ENCODE measurements around the gene MAP3K8.
"Not testable (repeated sequence)": the region's sequence is repeated elsewhere in the genome, so short reads cannot be mapped to it uniquely, and the experiment has no call there.

Gene MAP3K8

GRCh38 chr10:30447125-30447799 lies 13.3 kb downstream of the MAP3K8 start:
- no peak for DNase-seq (ENCODE audit: low spot score)

DNA sequence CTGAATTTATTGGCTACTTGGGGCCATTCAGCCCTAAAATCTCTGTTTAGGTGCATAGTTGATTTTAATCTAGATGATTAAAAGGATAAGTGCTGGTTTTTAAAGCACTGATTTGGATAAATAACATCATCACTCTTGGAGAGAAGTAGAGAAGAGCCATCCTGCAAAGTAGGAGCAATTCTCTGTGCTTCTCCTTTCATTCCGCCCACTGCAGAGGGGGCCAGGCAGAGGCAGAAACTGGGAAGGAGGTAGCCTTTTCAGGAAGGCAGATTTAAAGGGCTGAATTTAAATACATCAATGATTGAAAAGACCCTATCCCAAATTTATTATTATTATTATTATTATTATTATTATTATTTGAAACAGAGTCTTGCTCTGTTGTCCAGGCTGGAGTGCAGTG lies 14.1 kb downstream of the MAP3K8 start:
- DNase-seq (ENCODE audit: low spot score), result no peak

DNA sequence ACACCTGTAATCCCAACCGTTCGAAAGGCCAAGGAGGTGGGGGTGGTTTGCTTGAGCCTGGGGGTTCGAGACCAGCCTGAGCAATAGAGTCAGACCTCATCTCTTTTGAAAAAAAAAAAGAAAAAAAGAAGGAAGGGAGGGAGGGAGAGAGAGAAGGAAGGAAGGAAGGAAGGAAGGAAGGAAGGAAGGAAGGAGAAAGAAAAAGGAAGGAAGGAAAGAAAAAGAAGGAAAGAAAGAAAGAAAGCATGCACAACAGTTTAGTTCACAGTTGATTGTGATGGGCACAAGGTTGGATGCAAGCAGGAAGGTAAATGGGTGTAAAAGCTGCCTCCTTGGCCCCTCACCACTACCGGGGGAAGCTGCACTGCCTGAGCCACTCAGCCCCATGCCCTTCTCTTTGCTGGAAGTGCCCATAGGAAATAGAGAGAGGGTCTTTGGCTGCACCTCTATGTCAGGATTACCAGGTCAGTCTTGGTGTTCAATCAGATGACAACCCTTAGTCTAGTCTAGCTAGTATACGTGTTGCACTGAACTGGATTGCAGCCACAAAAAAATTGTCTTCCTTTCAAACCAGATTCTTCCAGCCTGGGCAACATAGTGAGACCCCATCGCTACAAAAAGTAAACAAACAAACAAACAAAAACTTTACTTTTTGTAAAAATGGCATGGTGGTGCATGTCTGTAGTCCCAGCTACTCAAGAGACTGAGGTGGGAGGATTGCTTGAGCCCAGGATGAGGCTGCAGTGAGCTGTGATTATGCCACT lies 20.0 kb downstream of the MAP3K8 start:
- DNase-seq (ENCODE audit: low spot score), result no peak

DNA sequence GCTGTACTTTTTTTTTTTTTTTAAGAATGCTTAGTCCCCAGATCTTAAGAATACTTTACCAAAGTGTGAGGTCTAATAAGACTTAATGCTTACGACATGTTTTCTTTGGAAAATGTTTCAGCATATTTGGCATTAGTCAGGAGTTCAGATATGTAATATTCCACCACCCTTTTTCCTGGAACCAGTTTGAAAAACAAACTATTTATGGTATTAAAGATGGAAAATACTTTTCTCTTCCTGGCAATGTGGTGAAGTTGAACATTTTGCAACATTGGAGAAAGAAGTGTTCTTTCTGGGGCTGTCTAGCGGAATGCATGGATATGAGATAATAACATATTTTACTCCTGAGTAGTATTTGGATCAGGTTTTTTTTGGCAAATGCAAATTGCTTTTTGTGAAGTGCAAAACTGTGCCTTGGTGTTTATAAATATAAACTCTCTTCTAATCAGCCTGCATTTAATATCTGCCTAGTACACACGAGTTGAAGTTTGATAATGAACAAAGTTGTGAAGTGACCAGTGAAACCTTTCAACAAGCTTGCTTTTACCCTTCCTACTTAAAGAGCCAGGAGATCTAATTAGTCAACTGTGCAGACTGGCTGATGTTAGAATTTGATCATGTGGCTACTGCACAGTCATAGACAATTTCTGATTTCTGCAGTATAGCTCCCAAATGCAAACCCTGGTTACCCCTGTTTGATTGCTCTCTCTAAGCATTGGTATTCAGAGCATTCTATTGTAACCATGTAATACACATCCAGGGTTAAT lies 20.9 kb downstream of the MAP3K8 start:
- DNase-seq (ENCODE audit: low spot score), result no peak

DNA sequence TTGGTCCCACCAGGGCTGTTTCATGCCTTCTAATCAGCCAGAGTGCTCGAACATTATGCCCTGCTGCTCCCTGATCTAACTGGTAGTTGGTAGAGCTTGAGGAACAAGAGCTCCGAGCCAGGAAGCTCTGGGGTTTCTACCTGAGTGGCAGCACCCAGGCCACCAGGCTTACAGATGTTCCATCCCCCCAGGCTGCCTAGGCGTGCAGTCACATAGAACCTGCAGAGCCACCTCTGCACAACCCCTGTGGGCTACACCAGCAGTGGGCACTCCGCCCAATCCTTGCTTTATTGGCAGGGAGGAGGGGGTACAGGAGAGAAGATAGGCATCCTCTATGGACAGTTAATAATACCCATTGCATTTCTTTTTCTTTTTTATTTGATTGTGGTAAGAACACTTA lies 21.8 kb downstream of the MAP3K8 start:
- DNase-seq (ENCODE audit: low spot score), result no peak

DNA sequence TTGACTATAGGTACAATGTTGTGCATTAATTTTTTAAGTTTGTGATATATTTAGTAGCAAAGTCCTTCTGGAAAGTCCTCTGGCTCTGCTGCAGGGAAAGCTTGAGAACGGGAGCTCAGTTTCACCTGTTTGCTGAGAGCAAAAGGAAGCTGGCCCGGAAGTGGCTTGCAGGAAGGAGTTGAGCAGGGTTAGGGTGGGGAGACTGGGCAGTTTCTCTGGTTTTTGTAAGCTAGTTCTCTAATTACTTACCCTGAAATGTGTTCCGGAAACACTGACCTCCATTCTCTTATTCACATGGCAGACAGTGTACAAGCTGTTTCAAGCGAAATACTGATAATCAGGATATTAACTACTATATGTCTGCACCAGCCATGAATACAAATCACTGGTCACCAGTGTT lies 22.3 kb downstream of the MAP3K8 start:
- DNase-seq (ENCODE audit: low spot score), result no peak

- DNase-seq (ENCODE audit: low spot score), result no peak
Observed at GRCh38 chr10:30459283-30459682, 25.3 kb downstream of the MAP3K8 start.

DNA sequence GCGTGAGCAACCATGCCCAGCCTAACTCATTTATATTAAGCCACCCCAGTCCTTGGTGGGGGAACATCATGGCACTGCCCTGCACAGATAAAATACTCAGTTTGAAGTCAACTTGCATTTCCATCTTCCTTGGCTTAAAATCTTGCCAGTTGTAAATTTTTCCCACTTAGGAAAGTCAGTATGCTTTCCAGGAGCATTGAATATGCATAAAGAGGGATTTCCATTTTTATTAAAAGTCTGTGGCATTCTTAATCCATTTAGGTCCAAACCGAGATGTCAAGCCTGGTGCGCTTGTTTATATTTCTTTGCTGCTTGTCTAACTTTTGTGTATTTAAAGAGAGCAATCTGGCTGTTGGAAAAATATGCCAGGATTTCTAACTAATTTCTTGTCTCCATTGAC lies 26.1 kb downstream of the MAP3K8 start:
- no peak for DNase-seq (ENCODE audit: low spot score)

DNA sequence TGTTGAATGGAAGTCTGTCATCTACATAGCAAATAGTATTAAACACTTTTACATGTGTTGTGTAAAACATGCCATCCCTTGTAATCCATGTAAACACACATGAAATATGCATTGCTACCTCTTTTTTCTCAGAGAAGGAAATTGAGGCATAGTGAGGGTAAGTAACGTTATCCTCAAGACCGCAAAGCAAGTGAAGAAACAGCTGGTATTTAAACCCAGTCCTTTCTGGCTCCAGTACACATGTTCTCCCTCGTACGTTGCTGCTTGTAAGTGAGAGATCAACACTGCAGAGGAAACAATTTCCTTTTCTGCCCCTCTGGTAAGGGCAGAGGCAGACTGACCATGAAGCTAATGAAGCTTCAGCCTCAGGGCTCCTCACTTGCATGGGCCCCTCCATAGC lies 28.5 kb downstream of the MAP3K8 start:
- DNase-seq (ENCODE audit: low spot score), result no peak

GRCh38 chr10:30463944-30464451 lies 30.0 kb downstream of the MAP3K8 start:
- DNase-seq (ENCODE audit: low spot score), result no peak

GRCh38 chr10:30464675-30465074 lies 30.7 kb downstream of the MAP3K8 start:
- no peak for DNase-seq (ENCODE audit: low spot score)

DNA sequence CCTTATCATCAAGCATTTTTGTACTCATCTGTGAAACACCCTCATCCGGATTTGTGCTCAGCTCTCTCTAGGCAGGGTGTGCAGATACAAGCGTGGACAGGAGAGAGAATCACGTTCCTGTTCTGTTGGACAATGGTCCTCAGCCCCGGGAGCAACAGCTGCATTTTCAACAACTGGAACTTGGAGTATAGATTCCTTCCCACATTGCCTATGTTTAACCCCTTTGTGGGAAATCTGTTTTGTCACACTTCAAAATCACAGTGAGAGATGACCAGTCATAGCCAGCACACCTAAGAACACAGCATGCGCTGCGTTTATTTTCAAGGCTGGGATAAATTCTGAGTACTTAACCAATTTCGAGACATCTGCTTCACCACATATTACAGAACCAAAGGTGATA lies 32.5 kb downstream of the MAP3K8 start:
- DNase-seq (ENCODE audit: low spot score), result no peak

DNA sequence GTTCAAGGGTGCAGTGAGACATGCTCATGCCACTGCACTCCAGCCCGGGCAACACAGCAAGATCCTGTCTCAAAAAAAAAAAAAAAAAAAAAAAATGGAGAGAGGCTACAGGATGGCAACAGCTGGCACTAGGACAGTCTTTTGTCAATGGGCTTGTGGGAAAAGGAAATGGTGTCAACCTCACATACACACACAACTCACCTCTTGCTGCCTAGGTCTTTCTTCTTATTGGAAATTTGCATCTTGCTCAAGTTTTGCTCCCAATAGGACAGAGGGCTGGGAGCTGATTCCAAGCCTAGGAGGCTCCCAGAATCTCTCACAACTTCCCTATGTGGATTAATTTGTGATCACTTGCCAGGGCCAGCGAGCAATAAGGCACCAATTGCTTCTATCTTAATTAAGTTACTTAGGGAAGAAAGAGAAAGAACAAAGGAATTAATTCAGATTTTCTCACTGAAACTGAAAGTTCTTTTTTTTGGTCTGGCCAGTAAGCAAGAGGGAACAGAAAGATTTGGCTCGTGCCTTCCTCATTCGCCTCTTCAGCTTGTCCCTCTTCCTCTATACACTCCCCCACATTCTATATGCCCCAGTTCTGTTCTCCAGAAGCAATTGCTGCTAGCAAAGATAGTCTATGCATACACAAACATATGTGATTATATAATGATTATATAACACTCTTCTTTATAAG lies 33.8 kb downstream of the MAP3K8 start:
- no peak for DNase-seq (ENCODE audit: low spot score)

- no peak for DNase-seq (ENCODE audit: low spot score)
Observed at GRCh38 chr10:30472414-30473155, 38.6 kb downstream of the MAP3K8 start.

DNA sequence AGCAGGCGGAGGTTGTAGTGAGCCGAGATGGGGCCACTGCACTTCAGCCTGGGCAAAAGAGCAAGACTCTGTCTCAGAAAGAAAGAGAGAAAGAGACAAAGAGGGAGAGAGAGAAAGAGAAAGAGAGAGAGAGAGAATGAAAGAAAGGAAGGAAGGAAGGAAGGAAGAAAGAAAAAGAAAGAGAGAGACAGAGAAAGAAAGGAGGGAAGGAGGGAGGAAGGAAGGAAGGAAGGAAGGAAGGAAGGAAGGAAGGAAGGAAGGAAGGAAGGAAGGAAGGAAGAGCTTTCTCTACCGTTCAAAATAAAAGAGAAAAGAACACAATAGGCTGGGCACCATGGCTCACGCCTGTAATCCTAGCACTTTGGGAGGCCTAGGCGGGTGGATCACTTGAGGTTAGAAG lies 41.5 kb downstream of the MAP3K8 start:
- not testable (repeated sequence) for DNase-seq (ENCODE audit: low spot score)

GRCh38 chr10:30476511-30477155 lies 42.6 kb downstream of the MAP3K8 start:
- no peak for DNase-seq (ENCODE audit: low spot score)

GRCh38 chr10:30479513-30479912 lies 45.5 kb downstream of the MAP3K8 start:
- not testable (repeated sequence) for DNase-seq (ENCODE audit: low spot score)

DNA sequence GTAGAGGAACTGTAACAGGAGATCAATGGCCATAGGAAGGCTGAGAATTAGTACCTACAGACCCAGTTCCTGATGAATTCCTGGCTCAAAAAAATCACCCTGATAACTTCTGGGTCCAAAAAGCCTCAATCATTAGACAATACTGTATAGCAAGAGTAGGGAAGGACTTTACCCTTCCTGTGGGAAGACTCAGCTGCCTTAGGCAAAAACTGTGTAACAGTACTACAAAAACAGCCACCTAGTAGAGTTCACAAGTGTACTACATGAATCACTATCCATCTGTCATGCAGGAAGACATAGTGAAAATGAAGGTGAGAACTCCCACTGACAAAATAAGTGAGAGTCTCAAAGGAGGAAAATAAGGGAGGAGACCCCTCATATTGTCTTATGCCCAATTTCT lies 47.6 kb downstream of the MAP3K8 start:
- DNase-seq (ENCODE audit: low spot score), result no peak

- no peak for DNase-seq (ENCODE audit: low spot score)
Observed at GRCh38 chr10:30488316-30488715, 54.3 kb downstream of the MAP3K8 start.

- no peak for DNase-seq (ENCODE audit: low spot score)
Observed at GRCh38 chr10:30489346-30489745, 55.4 kb downstream of the MAP3K8 start.

Measured in hematopoietic multipotent progenitor cell treated with erythropoietin and hydrocortisone succinate and interleukin-3 and kit ligand, for 15 days (in vitro differentiated cells).